22Rv1 (cell line): ENCODE data around the gene ZNF549.

ENCODE experiments used
- ZFX ChIP-seq: fragments of 450-650 bp; IDR thresholded peaks from 2 replicates; pipeline ENCODE4 v1.6.1; 2017; ENCODE audit warnings: antibody characterized with exemption, borderline replicate concordance
- TF ChIP-seq, protein P1 (sequence below): fragments of 450-650 bp; IDR thresholded peaks from 2 replicates; pipeline ENCODE4 v1.5.1; 2017; ENCODE audit warnings: mild to moderate bottlenecking

DNA sequence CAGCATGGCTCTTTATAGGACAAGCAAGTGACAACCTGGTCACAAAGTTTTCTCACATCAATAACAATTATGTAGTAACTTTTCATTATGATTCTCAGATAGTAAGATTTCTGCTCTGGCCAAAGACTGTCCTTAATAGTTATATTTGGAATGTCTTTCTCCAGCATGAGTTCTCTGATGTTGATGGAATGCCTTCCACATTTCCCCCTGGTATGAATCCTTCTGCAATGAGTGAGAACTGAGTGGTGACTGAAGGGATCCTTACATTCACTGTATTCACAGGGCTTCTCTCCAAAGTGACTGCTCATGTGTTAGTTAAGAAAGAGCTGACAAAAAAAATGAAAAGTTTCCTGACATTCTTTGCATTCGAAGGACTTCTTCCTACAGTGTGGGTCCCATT, 19.4 kb downstream of the ZNF549 start:
- TF ChIP-seq, protein P1, sequence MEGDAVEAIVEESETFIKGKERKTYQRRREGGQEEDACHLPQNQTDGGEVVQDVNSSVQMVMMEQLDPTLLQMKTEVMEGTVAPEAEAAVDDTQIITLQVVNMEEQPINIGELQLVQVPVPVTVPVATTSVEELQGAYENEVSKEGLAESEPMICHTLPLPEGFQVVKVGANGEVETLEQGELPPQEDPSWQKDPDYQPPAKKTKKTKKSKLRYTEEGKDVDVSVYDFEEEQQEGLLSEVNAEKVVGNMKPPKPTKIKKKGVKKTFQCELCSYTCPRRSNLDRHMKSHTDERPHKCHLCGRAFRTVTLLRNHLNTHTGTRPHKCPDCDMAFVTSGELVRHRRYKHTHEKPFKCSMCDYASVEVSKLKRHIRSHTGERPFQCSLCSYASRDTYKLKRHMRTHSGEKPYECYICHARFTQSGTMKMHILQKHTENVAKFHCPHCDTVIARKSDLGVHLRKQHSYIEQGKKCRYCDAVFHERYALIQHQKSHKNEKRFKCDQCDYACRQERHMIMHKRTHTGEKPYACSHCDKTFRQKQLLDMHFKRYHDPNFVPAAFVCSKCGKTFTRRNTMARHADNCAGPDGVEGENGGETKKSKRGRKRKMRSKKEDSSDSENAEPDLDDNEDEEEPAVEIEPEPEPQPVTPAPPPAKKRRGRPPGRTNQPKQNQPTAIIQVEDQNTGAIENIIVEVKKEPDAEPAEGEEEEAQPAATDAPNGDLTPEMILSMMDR = no peak
- TF ChIP-seq ZFX = no peak
